Head of caudate nucleus (tissue), 42 donors: ENCODE results near the gene TMEM184C.

Experiments used
- DNase-seq, 42 donors: peaks; one replicate each; pipeline versions ENCODE4 v3.0.0 to v3.0.0-alpha.2; 2020 to 2021; ENCODE audit warnings: mixed read lengths in 7 of 42
- intact Hi-C: fragments of 100-400 bp; cut with DNase I; formaldehyde crosslinking; loops from one replicate; pipeline ENCODE4 v1.15.0; 2022

The TMEM184C gene

GRCh38 chr4:147639388-147639787, 22.2 kb downstream of the TMEM184C start:
- intact Hi-C loops: no loop called here
- DNase-seq: no peak

DNA sequence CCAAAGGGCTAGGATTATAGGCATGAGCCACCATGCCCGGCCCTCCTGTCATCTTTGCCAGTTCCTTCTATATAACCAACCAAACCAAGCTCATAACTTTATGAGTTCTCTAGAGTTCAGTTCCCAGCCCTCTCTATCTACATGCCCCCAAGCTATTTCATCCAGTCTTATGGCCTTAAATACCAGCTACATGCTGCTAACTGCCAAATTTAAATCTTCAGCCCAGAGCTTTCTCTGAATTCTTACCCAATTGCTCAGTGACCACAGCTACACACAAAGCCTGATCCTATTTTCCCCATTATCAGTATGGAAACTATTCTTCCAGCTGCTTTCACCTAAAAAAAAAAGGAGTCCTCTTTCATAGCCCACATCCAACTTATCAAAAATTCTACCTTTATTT, 23.1 kb downstream of the TMEM184C start:
- intact Hi-C loops: no loop called here
- DNase-seq: no peak

DNA sequence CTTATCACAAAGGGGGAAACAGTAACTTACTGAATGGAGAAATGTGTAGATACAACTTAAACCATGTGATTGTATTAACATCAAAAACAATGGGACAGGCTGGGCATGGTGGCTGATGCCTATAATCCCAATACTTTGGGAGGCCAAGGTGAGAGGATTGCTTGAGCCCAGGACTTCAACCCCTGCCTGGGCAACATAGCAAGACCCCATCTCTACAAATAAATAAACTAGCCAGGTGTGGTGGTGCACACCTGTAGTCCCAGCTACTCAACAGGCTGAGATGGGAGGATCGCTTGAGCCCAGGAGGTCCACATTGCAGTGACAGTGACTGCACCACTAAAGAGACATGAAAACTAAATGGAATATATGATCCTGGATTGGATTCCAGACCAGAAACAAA, 26.4 kb downstream of the TMEM184C start:
- intact Hi-C loops: no loop called here
- no peak for DNase-seq

DNA sequence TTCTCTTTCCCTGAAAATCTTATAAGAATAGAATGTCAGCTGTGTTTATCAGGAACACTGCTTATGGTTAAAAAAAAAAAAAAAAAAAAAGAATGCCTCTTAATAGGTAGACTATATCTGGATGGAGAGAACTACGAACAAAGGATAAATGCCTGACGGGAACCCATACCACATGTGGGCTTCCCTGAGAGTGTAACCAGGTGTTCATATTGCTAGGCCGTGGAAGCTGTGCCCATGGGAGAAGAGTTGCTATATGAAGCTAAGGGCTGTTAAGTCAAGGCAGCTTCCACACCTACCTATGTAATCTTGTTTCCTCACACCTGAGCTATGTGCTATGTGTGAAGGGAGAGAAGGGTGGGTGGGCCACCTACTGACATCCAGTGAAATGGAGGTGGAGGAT, 27.3 kb downstream of the TMEM184C start:
- DNase-seq: no peak
- intact Hi-C loops: no loop called here

- intact Hi-C loops: no loop called here
Observed at GRCh38 chr4:147645099-147645498, 27.9 kb downstream of the TMEM184C start.

DNA sequence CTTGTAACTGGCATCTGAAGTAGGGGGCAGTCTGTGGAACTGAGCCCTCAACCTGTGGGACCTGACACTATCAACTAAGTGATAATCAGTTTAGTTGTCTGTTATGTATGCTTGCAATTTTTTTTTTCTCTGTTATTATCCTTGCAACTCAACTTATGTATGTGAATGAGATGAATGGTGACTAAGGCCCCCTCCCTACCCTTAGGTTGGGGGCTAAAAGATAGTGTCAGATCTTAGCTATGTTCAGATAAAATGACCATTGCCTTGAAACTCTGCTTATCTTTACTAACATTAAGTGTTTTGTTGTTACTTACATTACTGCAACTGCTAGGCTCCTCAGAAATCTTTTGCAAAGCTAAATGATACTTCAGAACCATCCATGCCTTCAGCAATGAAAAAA, 31.5 kb downstream of the TMEM184C start:
- intact Hi-C loops: no loop called here
- no peak for DNase-seq

More at GRCh38 chr4:147645099-147645498, 27.9 kb downstream of the TMEM184C start:
- no peak for DNase-seq

GRCh38 chr4:147651563-147651962, 34.4 kb downstream of the TMEM184C start:
- intact Hi-C loops: no loop called here
- no peak for DNase-seq

- intact Hi-C loops: no loop called here
- DNase-seq: no peak
Observed at GRCh38 chr4:147655639-147656038, 38.4 kb downstream of the TMEM184C start.

DNA sequence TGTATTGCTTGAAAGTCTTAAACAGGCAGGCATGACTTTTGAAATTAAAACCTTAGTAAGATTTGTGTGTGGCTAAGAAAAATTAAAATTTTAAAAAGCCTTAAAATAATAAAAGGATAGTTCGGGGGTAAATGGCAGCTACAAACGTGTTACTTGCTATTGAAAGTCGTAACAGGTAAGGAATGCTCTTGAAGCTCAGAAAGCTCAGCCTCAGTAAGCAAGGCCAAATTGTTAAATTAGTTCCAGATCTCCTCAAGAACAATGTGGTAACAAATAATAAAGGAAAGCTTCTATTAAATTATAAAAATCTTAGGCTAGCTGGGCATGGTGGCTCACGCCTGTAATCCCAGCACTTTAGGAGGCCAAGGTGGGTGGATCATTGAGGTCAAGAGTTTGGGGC, 41.3 kb downstream of the TMEM184C start:
- DNase-seq: no peak
- intact Hi-C loops: no loop called here

DNA sequence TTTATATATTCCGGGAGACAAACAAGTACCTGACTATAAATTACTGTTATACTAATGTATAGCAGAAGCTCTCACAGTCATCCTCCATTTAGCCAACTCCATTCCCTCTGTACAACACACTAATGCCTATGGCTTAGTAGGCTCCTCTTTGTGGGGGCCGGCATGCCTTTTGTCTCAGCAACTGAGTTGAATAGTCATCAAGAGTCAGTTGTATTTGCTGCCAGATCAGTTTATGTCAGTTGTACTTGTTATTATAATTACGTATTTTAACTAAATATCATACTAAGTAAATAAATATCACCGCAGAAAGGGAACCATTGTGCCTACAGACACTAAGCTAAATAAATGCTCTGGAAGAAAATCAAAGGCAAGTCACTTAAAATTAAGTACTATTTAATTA, 56.9 kb downstream of the TMEM184C start:
- intact Hi-C loops: no loop called here
- no peak for DNase-seq

GRCh38 chr4:147674496-147674895, 57.3 kb downstream of the TMEM184C start:
- DNase-seq: no peak
- intact Hi-C loops: no loop called here

- DNase-seq: no peak
Observed at GRCh38 chr4:147678106-147678505, 60.9 kb downstream of the TMEM184C start.

DNA sequence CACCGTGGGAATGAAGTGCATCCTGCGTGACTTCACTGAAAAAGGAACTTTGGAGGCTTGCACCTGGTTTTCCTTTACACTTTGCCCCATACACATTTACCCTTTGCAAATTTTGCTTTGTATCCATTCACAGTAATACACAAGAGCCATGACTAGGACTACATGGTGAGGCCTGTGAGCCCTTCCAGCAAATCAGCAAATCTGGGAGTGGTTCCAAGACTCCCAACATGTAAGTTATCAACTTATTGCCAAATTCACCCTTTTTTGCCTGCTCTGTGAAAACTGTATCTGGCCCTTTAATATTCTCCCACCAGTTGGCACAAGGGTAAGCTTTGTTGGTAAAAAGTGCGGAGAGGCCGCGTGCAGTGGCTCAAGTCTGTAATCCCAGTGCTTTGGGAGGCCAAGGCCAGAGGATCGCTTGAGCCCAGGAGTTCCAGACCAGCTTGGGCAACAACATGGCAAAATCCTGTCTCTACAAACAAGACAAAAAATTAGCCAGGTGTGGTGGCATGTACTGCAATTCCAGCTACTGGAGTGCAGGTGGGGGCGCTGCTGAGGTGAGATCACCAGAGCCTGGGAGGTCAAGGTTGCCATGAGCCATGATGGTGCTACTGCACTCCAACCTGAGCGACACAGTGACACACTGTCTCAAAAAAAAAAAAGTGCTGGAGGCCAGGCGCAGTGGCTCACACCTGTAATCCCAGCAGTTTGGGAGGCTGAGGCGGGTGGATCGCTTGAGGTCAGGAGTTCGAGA, 61.8 kb downstream of the TMEM184C start:
- no peak for DNase-seq
- intact Hi-C loops: no loop called here

More at GRCh38 chr4:147678106-147678505, 60.9 kb downstream of the TMEM184C start:
- intact Hi-C loops: no loop called here

- intact Hi-C loops: no loop called here
- DNase-seq: no peak
Observed at GRCh38 chr4:147682755-147683154, 65.6 kb downstream of the TMEM184C start.

DNA sequence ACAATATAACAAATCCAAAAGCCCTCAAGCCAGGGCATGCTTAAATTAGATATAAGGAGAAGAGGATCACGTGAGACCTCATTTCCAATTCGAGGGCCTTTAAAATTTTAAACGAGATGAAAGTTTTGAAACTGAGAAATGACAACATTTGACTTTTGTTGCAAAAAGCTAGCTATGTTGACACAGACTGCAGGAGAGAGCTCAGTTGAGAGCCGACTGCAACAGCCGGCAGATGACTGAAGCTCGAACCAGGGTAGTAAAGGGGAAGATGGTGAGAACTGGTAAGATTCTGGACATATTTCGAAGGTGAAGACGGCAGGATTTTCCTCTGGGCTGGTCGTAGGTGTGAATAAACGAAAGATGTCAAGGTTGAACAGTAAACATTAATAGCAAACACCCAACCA, 66.0 kb downstream of the TMEM184C start:
- peak in 21 of 42 donors; percentile 8 to 51 (median 28) for DNase-seq
- intact Hi-C loops: no loop called here

DNA sequence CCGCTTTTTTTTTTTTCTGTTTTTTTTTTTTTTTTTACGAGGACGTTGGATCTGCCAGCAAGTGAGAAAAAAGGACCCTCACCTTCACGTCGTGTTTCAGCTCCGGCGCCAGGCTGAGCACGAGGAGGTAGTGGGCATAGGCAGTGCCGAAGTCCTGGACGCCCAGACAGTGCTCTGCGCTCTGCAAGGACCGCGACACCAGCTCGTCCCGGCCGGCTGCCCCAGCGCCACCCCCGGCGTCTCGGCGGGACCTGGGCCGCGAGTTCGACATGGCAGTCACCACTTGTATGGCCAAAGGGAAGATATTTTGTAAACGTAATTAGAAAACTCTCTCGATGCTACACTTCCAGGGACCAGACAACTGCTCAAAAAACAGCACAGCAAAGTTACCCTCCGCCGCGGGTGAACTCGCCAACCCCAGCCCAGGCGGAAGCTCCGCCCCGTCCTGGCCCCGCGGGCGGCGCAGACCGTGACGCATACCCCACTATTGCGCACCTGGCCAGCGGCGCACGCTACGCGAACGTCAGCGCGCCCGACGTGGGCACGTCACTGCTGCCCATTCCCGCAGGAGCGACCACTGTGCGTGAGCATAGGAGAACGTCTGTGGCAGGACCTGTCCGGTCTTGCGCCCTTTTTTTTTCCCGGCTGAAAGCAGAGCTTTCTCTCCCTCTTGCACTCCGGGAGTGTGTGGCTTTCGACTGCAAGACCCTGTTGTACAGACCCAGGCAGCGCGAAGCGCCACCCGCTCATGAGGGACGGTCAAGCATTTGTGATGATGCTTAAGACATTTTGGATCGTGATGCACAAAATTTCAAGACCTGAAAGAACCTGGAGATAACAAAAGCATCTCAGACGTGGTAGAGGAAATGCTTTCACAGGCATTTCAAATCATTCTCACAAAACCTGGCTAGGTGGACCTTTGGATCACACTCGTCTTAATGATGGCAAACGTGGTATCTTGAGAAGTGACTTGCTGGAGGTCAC, 66.8 kb downstream of the TMEM184C start, which contains the start of gene PRMT9:
Gene PRMT9 (minus strand): TSS at position 447 of the 984 bp plus-strand sequence. CDS start 176 bp downstream, at position 271.
- intact Hi-C loops: no loop called here
- DNase-seq: peak; percentile 74 to 96 (median 91)

- intact Hi-C loops: no loop called here
- no peak for DNase-seq
Observed at GRCh38 chr4:147689067-147689466, 71.9 kb downstream of the TMEM184C start.

DNA sequence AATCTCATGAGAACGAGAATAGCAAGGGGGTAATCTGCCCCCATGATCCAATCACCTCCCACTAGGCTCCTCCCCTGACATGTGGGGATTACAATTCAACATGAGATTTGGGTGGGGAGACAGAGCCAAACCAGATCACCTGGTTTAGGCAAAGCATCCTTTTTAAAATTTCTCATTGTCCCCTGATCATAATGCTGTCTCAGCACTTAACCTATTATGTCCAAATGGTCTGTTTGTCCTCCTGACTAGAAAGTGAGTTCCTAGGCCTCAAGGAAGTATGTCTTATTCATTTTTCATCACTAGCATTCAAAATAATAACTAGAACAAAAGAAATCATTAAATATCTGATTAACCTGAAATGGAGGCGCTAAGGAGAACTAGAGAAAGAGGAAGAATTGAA, 74.6 kb downstream of the TMEM184C start:
- intact Hi-C loops: no loop called here
- no peak for DNase-seq

- DNase-seq: no peak
- intact Hi-C loops: no loop called here
Observed at GRCh38 chr4:147693218-147693617, 76.0 kb downstream of the TMEM184C start.

DNA sequence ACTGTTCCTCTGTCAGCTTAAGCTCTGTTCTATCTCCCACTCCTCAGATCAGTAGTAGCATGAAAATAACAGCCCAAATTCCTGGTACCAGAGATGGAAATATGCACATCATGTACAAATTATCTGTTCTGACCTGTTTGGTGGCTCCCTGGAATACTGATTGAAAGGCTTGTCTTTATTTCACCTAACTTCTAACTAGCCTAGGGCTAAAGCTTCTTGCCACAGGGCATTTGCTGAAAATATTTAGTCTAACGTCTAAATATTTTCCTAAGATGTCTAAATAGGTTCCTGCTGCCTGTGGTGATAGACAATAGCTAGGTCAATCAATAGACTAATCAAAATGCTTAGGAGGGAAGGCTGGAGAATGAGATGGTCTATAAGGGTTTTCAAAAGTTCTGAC, 79.7 kb downstream of the TMEM184C start:
- intact Hi-C loops: no loop called here
- no peak for DNase-seq
